Epithelial cell of proximal tubule (primary cell): ENCODE data around the gene ATP1B2. TPM values are rescaled to one million over a fixed set of nuclear protein-coding genes. Genes with fewer than 3 reads are reported as not detected.
"Not testable (repeated sequence)": the region's sequence is repeated elsewhere in the genome, so short reads cannot be mapped to it uniquely, and the experiment has no call there.

Experiments used
- DNase-seq: peaks from one replicate; pipeline ENCODE4 v3.0.0-alpha.2; 2011; ENCODE audit warnings: low read depth
- H3K4me3 ChIP-seq: 2 replicates; pipeline ENCODE4 v1.5.1; 2011; ENCODE audit warnings: low read depth, mild to moderate bottlenecking, low read length
- CTCF ChIP-seq: conservative IDR thresholded peaks from 2 replicates; pipeline ENCODE4 v1.5.1; 2012; ENCODE audit warnings: low read depth, mild to moderate bottlenecking, low read length
- total RNA-seq: library from RNA; depleted of rRNA; stranded (reverse); fragments of >200 nt; gene quantifications from 2 replicates; pipeline ENCODE4 v1.2.3, GENCODE V29; 2015

ATP1B2 gene
- total RNA-seq, 1 donor from 2014 or later: not detected

- H3K4me3 ChIP-seq: peak within 1 kb of the TSS; percentile 92
- peak; percentile 93 for DNase-seq
- TF ChIP-seq CTCF: peak; percentile 59
These were observed 36.1 kb upstream of the ATP1B2 start, which contains the start of gene FXR2 for GRCh38 chr17:7614425-7615264. FXR2 (minus strand) TSS chr17:7614897; CDS start chr17:7614532, 365 bp downstream.

DNA sequence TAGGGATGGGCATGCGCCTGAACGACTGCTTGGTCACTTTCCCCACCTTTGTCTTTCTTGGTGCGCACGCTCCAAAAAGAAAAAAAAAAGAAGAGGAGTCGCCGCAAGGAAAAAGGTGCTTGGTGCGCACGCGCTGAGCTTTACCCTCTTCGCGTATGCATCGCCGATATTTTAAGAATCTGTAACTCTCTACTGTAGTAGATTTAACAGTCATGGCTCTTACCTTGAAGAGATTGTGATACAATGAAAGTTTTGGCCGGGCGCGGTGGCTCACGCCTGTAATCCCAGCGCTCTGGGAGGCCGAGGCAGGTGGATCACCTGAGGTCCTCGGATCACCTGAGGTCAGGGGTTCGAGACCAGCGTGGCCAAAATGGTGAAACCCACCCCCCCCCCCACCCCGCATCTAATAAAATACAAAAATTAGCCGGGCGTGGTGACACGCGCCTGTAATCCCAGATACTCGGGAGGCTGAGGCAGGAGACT lies 35.4 kb upstream of the ATP1B2 start:
- TF ChIP-seq CTCF: no peak
- H3K4me3 ChIP-seq: peak overlapping the region; percentile 54
- no peak for DNase-seq

GRCh38 chr17:7618608-7619007 lies 32.1 kb upstream of the ATP1B2 start:
- no peak overlapping the region for H3K4me3 ChIP-seq
- no peak for TF ChIP-seq CTCF
- DNase-seq: no peak

GRCh38 chr17:7620835-7621234 lies 29.9 kb upstream of the ATP1B2 start:
- H3K4me3 ChIP-seq: no peak overlapping the region
- DNase-seq: no peak
- TF ChIP-seq CTCF: no peak

DNA sequence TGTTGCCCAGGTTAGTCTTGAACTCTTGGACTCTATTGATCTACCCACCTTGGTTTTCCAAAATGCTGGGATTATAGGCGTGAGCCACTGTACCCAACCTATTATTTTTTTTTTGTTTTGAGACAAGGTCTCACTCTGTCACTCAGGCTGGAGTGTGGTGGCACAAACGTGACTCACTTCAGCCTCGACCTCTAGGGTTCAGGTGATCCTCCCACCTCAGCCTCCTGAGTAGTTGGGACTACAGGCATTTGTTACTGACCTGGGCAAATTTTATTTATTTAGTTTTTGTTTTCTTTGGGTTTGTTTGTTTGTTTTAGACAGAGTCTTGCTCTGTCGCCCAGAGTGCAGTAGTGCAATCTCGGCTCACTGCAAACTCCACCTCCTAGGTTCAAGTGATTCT lies 27.1 kb upstream of the ATP1B2 start:
- no peak for DNase-seq
- H3K4me3 ChIP-seq: no peak overlapping the region
- TF ChIP-seq CTCF: no peak

DNA sequence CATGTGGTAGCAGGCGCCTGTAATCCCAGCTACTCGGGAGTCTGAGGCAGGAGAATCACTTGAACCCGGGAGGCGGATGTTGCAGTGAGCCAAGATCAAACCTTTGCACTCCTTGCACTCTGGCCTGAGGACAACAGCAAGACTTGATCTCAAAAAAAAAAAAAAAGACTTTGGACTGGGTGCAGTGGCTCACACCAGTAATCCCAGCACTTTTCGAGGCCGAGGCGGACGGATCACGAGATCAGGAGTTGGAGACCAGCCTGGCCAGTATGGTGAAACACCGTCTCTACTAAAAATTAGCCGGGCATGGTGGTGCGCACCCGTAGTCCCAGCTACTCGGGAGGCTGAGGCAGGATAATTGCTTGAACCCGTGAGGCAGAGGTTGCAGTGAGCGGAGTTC lies 25.0 kb upstream of the ATP1B2 start:
- not testable (repeated sequence) for DNase-seq, H3K4me3 ChIP-seq

DNA sequence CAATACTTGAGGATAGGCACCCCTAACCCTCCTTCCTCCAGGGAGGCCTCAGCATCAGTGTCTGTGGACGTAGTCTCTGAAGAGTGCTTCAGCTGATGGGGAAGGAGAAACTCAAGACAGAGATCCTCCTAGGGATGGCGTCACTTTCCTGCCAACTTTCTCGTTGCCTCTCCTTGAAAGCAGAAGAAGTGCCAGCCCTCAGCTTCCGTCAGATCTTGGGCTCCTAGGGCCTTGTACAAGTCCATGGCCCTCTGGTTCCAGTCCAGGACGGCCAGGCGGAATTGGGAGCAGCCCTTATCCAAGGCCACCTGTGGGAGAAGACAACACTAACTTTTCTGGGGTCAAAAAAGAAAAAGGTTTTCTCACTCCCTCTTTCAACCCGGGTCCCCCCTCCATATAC lies 24.4 kb upstream of the ATP1B2 start:
- no peak for DNase-seq
- H3K4me3 ChIP-seq: peak overlapping the region; percentile 90
- TF ChIP-seq CTCF: no peak
